DOHH2 (cell line): ENCODE measurements around the gene BPIFB1.

Experiments used
- EZH2phosphoT487 ChIP-seq: fragments of 200-600 bp; sonication (generic); IDR thresholded peaks from 2 replicates; pipeline ENCODE4 v1.6.1; 2017; ENCODE audit warnings: borderline replicate concordance, mild to moderate bottlenecking, antibody characterized with exemption, low read length, moderate library complexity, mixed read lengths
- TF ChIP-seq, protein P1 (sequence below): fragments of 200-600 bp; sonication (generic); IDR thresholded peaks from one replicate; pipeline ENCODE4 v1.5.1; 2014; ENCODE audit warnings: antibody characterized with exemption, mild to moderate bottlenecking, low read depth, low read length; ENCODE audit not compliant: poor library complexity, severe bottlenecking

DNA sequence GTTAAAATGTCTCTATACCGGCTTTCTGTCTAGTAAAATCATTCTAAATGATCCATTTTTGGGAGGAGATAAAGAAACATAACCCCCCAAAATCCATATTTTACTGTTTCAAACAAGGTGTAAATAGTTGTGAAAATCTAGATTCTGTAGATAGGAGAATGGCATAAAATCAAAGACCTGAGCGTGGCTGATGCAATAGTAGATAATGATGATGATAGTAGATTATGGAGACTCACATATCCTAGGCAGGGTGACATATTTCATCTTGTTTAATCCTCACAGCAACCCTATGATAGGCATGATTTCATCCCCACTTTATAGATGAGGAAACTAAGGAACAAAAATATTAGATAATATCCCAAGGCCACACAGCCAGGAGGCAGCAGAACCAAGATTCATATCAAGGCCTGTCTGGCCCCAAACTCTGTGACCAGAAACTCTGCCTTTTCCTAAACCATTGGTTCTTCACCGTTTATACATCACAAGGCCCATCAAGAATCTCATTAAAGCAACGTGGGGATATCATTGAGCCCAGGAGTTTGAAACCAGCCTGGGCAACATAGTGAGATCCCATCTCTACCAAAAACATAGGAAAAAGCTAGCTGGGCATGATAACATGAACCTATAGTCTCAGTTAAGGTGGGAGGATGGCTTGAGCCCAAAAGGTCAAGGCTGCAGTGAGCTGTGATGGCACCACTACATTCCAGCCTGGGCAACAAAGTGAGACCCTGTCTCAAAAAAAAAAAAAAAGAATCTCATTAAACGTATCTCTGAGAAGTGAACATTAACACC, 55.6 kb downstream of the BPIFB1 start:
- TF ChIP-seq, protein P1, sequence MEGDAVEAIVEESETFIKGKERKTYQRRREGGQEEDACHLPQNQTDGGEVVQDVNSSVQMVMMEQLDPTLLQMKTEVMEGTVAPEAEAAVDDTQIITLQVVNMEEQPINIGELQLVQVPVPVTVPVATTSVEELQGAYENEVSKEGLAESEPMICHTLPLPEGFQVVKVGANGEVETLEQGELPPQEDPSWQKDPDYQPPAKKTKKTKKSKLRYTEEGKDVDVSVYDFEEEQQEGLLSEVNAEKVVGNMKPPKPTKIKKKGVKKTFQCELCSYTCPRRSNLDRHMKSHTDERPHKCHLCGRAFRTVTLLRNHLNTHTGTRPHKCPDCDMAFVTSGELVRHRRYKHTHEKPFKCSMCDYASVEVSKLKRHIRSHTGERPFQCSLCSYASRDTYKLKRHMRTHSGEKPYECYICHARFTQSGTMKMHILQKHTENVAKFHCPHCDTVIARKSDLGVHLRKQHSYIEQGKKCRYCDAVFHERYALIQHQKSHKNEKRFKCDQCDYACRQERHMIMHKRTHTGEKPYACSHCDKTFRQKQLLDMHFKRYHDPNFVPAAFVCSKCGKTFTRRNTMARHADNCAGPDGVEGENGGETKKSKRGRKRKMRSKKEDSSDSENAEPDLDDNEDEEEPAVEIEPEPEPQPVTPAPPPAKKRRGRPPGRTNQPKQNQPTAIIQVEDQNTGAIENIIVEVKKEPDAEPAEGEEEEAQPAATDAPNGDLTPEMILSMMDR, result no peak
- TF ChIP-seq EZH2phosphoT487, result no peak
